ENCODE results near the gene SUCO. TPM values are rescaled to one million over a fixed set of nuclear protein-coding genes. Genes with fewer than 3 reads are reported as not detected.

SUCO gene
- total RNA-seq, 1 experiment from 2014 or later: 22.6 TPM

- no peak overlapping the region for H3K4me2 ChIP-seq (ENCODE audit: low read length)
- no peak overlapping the region for H3K4me3 ChIP-seq (replicated peaks in 1 of 2; ENCODE audit: low read depth in 1 of 2, low read length in 2 of 2)
- no peaks in the 10 kb centered on the region for H3K36me3 ChIP-seq (ENCODE audit: control insufficient read depth in 1 of 2, insufficient read depth in 2 of 2, low read length in 2 of 2)
- intact Hi-C loops (cut with micrococcal nuclease): no loop called here
- H3K9me2 ChIP-seq (ENCODE audit: insufficient read depth): no peaks in the 10 kb centered on the region
- H3K27me3 ChIP-seq (ENCODE audit: insufficient read depth, low read length): no peaks in the 10 kb centered on the region
- H2AFZ ChIP-seq (ENCODE audit: low read depth, low read length, poor library complexity, severe bottlenecking): no peak overlapping the region
- peaks cover 46% of the 10 kb centered on the region for H3K79me2 ChIP-seq (ENCODE audit: insufficient read depth, low read length)
- H3K9ac ChIP-seq (ENCODE audit: low read length): no peak overlapping the region
- H4K20me1 ChIP-seq (ENCODE audit: insufficient read depth): no peaks in the 10 kb centered on the region; the same call in none of the 2 replicates
- DNase-seq (ENCODE audit: low read depth, low spot score) (no peak), ATAC-seq (no peak)
- H3K27ac ChIP-seq (ENCODE audit: low read depth, low read length): no peak overlapping the region
- no peaks in the 10 kb centered on the region for H3K9me3 ChIP-seq (ENCODE audit: control insufficient read depth in 1 of 2, insufficient read depth in 1 of 2, low read depth in 1 of 2, low read length in 2 of 2)
- ChIA-PET RAD21 (ENCODE audit: low non-redundant PET in 1 of 2, low total read pairs in 2 of 2, uncharacterized antibody in 2 of 2, unreplicated experiment in 2 of 2) (no interaction called here), POLR2A (no interaction called here), CTCF (no interaction called here)
- TF ChIP-seq CTCF (IDR thresholded peaks at IDR 0.05 in 2 of 3, conservative IDR thresholded peaks at IDR 0.05 in 1 of 3; ENCODE audit: borderline replicate concordance in 1 of 3, insufficient read depth in 1 of 3, low read depth in 2 of 3, low read length in 2 of 3) (no peak), SIN3A (IDR thresholded peaks at IDR 0.05; ENCODE audit: low read depth) (no peak), YY1 (IDR thresholded peaks at IDR 0.05; ENCODE audit: extremely low read depth, insufficient replicate concordance, low read depth, low read length) (no peak), EGR1 (IDR thresholded peaks at IDR 0.05; ENCODE audit: low read depth) (no peak), POLR2A (IDR thresholded peaks at IDR 0.05; ENCODE audit: borderline replicate concordance, extremely low read depth, insufficient read depth, insufficient read length) (no peak), CBX3 (IDR thresholded peaks at IDR 0.05; ENCODE audit: low read depth) (no peak), FOSL1 (IDR thresholded peaks at IDR 0.05; ENCODE audit: low read depth) (no peak), EZH2phosphoT487 (IDR thresholded peaks at IDR 0.05; ENCODE audit: borderline replicate concordance) (no peak), REST (IDR thresholded peaks at IDR 0.05; ENCODE audit: low read depth) (no peak), ZBTB33 (IDR thresholded peaks at IDR 0.05; ENCODE audit: extremely low read depth, insufficient replicate concordance, low read length) (no peak)
- H3K4me1 ChIP-seq (ENCODE audit: control insufficient read depth in 1 of 2, insufficient read depth in 2 of 2, low read length in 2 of 2): no peaks in the 10 kb centered on the region
- no TSS peak for BruUV-seq (replicated peaks)
Measured at GRCh38 chr1:172549621-172550280, 16.8 kb downstream of the SUCO start.

Data from HCT116 (cell line).